ENCODE results near the gene RRAD.

Gene RRAD

GRCh38 chr16:66933776-66934137 lies 8.4 kb upstream of the RRAD start:
- DNase-seq, result no peak

GRCh38 chr16:66932076-66932475 lies 6.7 kb upstream of the RRAD start:
- DNase-seq, result no peak

GRCh38 chr16:66931665-66932064 lies 6.3 kb upstream of the RRAD start:
- DNase-seq, result no peak

- peak; percentile 33 for DNase-seq
Observed at GRCh38 chr16:66930189-66930588, 4.9 kb upstream of the RRAD start.

- DNase-seq, result peak; percentile 19
Observed at GRCh38 chr16:66928702-66929388, 3.5 kb upstream of the RRAD start.

GRCh38 chr16:66927918-66928649 lies 2.7 kb upstream of the RRAD start:
- DNase-seq, result no peak

- peak; percentile 66 for DNase-seq
Observed at GRCh38 chr16:66926961-66927436, 1.7 kb upstream of the RRAD start.

GRCh38 chr16:66926171-66926947 lies 1.0 kb upstream of the RRAD start:
- no peak for DNase-seq

GRCh38 chr16:66924527-66925321 lies 611 bp downstream of the RRAD start:
- peak; percentile 39 for DNase-seq

- DNase-seq, result no peak
Observed at GRCh38 chr16:66923866-66924265, 1.5 kb downstream of the RRAD start.

GRCh38 chr16:66923247-66923731 lies 2.0 kb downstream of the RRAD start:
- no peak for DNase-seq

- no peak for DNase-seq
Observed at GRCh38 chr16:66921729-66922450, 3.4 kb downstream of the RRAD start.

GRCh38 chr16:66920924-66921680 lies 4.2 kb downstream of the RRAD start:
- no peak for DNase-seq

GRCh38 chr16:66920299-66920590 lies 5.1 kb downstream of the RRAD start:
- DNase-seq, result no peak

GRCh38 chr16:66919569-66920298 lies 5.6 kb downstream of the RRAD start:
- DNase-seq, result no peak

- DNase-seq, result no peak
Observed at GRCh38 chr16:66918803-66919568, 6.3 kb downstream of the RRAD start, which contains the start of gene CDH16. CDH16 (minus strand) TSS chr16:66918885; CDS start chr16:66918065, 820 bp downstream.

- no peak for DNase-seq
Observed at GRCh38 chr16:66918355-66918754, 7.0 kb downstream of the RRAD start.

- no peak for DNase-seq
Observed at GRCh38 chr16:66917741-66918140, 7.6 kb downstream of the RRAD start.

- no peak for DNase-seq
Observed at GRCh38 chr16:66916518-66916917, 8.8 kb downstream of the RRAD start.

- DNase-seq, result no peak
Observed at GRCh38 chr16:66915041-66915440, 10.3 kb downstream of the RRAD start.
